ENCODE measurements around the gene SDF4. TPM values are rescaled to one million over a fixed set of nuclear protein-coding genes. Genes with fewer than 3 reads are reported as not detected.

SDF4 gene
- total RNA-seq, 3 donors from 2014 or later (not counting 1 experiment from before 2014, with no cell fraction given): 176 to 211 (median 184) TPM

GRCh38 chr1:1191734-1192133 is 40.1 kb downstream of the SDF4 start:
- intact Hi-C loops (cut with micrococcal nuclease): no loop called here
- Mint-ChIP-seq H3K4me1 (no peaks in the 10 kb centered on the region), H3K36me3 (no peaks in the 10 kb centered on the region), H3K4me3 (no peak overlapping the region), H3K27ac (no peak overlapping the region), H3K9me3 (peaks cover 0 to 7% of the 10 kb centered on the region in 2 donors), H3K27me3 (ENCODE audit: low read depth in 2 of 2) (no peaks in the 10 kb centered on the region)
- 81% methylated on average over 11 of the region's 11 CpGs for WGBS (ENCODE audit: insufficient coverage)
- H3K4me3 ChIP-seq (ENCODE audit: low read length): no peak overlapping the region
- no peaks in the 10 kb centered on the region for H3K27me3 ChIP-seq (ENCODE audit: control insufficient read depth, insufficient read depth, low read length)
- ATAC-seq (no peak), DNase-seq (no peak)
- no peaks in the 10 kb centered on the region for H3K36me3 ChIP-seq (ENCODE audit: control insufficient read depth, insufficient read depth, low read length)
- no peaks in the 10 kb centered on the region for H3K4me1 ChIP-seq (ENCODE audit: control insufficient read depth, insufficient read depth, low read length)
- TF ChIP-seq, protein P1, sequence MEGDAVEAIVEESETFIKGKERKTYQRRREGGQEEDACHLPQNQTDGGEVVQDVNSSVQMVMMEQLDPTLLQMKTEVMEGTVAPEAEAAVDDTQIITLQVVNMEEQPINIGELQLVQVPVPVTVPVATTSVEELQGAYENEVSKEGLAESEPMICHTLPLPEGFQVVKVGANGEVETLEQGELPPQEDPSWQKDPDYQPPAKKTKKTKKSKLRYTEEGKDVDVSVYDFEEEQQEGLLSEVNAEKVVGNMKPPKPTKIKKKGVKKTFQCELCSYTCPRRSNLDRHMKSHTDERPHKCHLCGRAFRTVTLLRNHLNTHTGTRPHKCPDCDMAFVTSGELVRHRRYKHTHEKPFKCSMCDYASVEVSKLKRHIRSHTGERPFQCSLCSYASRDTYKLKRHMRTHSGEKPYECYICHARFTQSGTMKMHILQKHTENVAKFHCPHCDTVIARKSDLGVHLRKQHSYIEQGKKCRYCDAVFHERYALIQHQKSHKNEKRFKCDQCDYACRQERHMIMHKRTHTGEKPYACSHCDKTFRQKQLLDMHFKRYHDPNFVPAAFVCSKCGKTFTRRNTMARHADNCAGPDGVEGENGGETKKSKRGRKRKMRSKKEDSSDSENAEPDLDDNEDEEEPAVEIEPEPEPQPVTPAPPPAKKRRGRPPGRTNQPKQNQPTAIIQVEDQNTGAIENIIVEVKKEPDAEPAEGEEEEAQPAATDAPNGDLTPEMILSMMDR (IDR thresholded peaks at IDR 0.05): no peak
- no peaks in the 10 kb centered on the region for H3K9me3 ChIP-seq (ENCODE audit: control insufficient read depth, insufficient read depth, low read length)
- H3K27ac ChIP-seq (ENCODE audit: low read length): no peak overlapping the region

- TF ChIP-seq, protein P1 (IDR thresholded peaks at IDR 0.05): no peak
Observed at GRCh38 chr1:1189111-1189510, 42.7 kb downstream of the SDF4 start.

GRCh38 chr1:1187938-1188337 is 43.9 kb downstream of the SDF4 start:
- H3K9me3 ChIP-seq (ENCODE audit: control insufficient read depth, insufficient read depth, low read length): no peaks in the 10 kb centered on the region
- peaks cover 9% of the 10 kb centered on the region for H3K4me1 ChIP-seq (ENCODE audit: control insufficient read depth, insufficient read depth, low read length)
- Mint-ChIP-seq H3K36me3 (no peaks in the 10 kb centered on the region), H3K4me3 (no peak overlapping the region), H3K4me1 (peaks cover 0 to 5% of the 10 kb centered on the region in 2 donors), H3K9me3 (no peaks in the 10 kb centered on the region), H3K27ac (no peak overlapping the region), H3K27me3 (ENCODE audit: low read depth in 2 of 2) (peaks cover 0 to 4% of the 10 kb centered on the region in 2 donors)
- intact Hi-C loops (cut with micrococcal nuclease): no loop called here
- no peaks in the 10 kb centered on the region for H3K27me3 ChIP-seq (ENCODE audit: control insufficient read depth, insufficient read depth, low read length)
- H3K4me3 ChIP-seq (ENCODE audit: low read length): no peak overlapping the region
- H3K27ac ChIP-seq (ENCODE audit: low read length): no peak overlapping the region
- H3K36me3 ChIP-seq (ENCODE audit: control insufficient read depth, insufficient read depth, low read length): no peaks in the 10 kb centered on the region
- DNase-seq (no peak), ATAC-seq (no peak)
- TF ChIP-seq, protein P1 (IDR thresholded peaks at IDR 0.05): no peak

More at GRCh38 chr1:1189111-1189510, 42.7 kb downstream of the SDF4 start:
- intact Hi-C loops (cut with micrococcal nuclease): no loop called here
- H3K27me3 ChIP-seq (ENCODE audit: control insufficient read depth, insufficient read depth, low read length): no peaks in the 10 kb centered on the region
- H3K27me3 Mint-ChIP-seq (ENCODE audit: low read depth in 2 of 2): no peaks in the 10 kb centered on the region
- no peaks in the 10 kb centered on the region for H3K36me3 Mint-ChIP-seq
- no peaks in the 10 kb centered on the region for H3K36me3 ChIP-seq (ENCODE audit: control insufficient read depth, insufficient read depth, low read length)
- no peak overlapping the region for H3K27ac Mint-ChIP-seq
- DNase-seq: no peak
- no peak overlapping the region for H3K4me3 Mint-ChIP-seq
- H3K9me3 ChIP-seq (ENCODE audit: control insufficient read depth, insufficient read depth, low read length): no peaks in the 10 kb centered on the region
- H3K9me3 Mint-ChIP-seq: no peaks in the 10 kb centered on the region
- H3K4me3 ChIP-seq (ENCODE audit: low read length): no peak overlapping the region
- no peaks in the 10 kb centered on the region for H3K4me1 Mint-ChIP-seq
- WGBS (ENCODE audit: insufficient coverage): 58% methylated on average over 3 of the region's 5 CpGs
- H3K4me1 ChIP-seq (ENCODE audit: control insufficient read depth, insufficient read depth, low read length): no peaks in the 10 kb centered on the region
- H3K27ac ChIP-seq (ENCODE audit: low read length): no peak overlapping the region
- no peak for ATAC-seq

GRCh38 chr1:1185101-1185765 is 46.6 kb downstream of the SDF4 start:
- Mint-ChIP-seq H3K4me3 (no peak overlapping the region), H3K27me3 (ENCODE audit: low read depth in 2 of 2) (peaks cover 0 to 11% of the 10 kb centered on the region in 2 donors), H3K36me3 (no peaks in the 10 kb centered on the region), H3K27ac (no peak overlapping the region), H3K4me1 (peaks cover 7 to 22% of the 10 kb centered on the region in 2 donors), H3K9me3 (no peaks in the 10 kb centered on the region)
- 82% methylated on average over 31 of the region's 31 CpGs for WGBS (ENCODE audit: insufficient coverage)
- Histone ChIP-seq H3K4me1 (ENCODE audit: control insufficient read depth, insufficient read depth, low read length) (peaks cover 28% of the 10 kb centered on the region), H3K36me3 (ENCODE audit: control insufficient read depth, insufficient read depth, low read length) (no peaks in the 10 kb centered on the region), H3K4me3 (ENCODE audit: low read length) (no peak overlapping the region), H3K27ac (ENCODE audit: low read length) (no peak overlapping the region), H3K9me3 (ENCODE audit: control insufficient read depth, insufficient read depth, low read length) (no peaks in the 10 kb centered on the region), H3K27me3 (ENCODE audit: control insufficient read depth, insufficient read depth, low read length) (peaks cover 7% of the 10 kb centered on the region)
- peak in 1 of 2 donors; percentile 13 for DNase-seq
- intact Hi-C loops (cut with micrococcal nuclease): no loop called here
- TF ChIP-seq, protein P1 (IDR thresholded peaks at IDR 0.05): no peak
- ATAC-seq: no peak

Data from natural killer cell (primary cell).